ENCODE measurements around the gene HPSE.

- TF ChIP-seq CTCF (conservative IDR thresholded peaks at IDR 0.05 in 1 of 2, IDR thresholded peaks at IDR 0.05 in 1 of 2; ENCODE audit: low read depth in 1 of 2, low read length in 2 of 2) (no peak), EZH2 (IDR thresholded peaks at IDR 0.05; ENCODE audit: low read length, missing control alignments) (no peak)
These were observed 19.2 kb downstream of the HPSE start for GRCh38 chr4:83315341-83315870.

Measured in fibroblast of lung (primary cell).